HUES48 (cell line): ENCODE results near the gene NUTM2A.
"Not testable (repeated sequence)": the region's sequence is repeated elsewhere in the genome, so short reads cannot be mapped to it uniquely, and the experiment has no call there.

Experiments
- H3K27ac ChIP-seq: one replicate; pipeline ENCODE4 v1.7.0; 2013; ENCODE audit warnings: low read depth, low read length, inconsistent platforms
- H3K27me3 ChIP-seq: 2 replicates; pipeline ENCODE4 v1.6.1; 2013; ENCODE audit warnings: mild to moderate bottlenecking, low read length; ENCODE audit not compliant: control insufficient read depth, insufficient read depth
- H3K36me3 ChIP-seq: 2 replicates; pipeline ENCODE4 v1.6.1; 2013; ENCODE audit warnings: low read length; ENCODE audit not compliant: control insufficient read depth, insufficient read depth
- H3K4me1 ChIP-seq: 2 replicates; pipeline ENCODE4 v1.6.1; 2013; ENCODE audit warnings: mild to moderate bottlenecking, low read length; ENCODE audit not compliant: control insufficient read depth, insufficient read depth
- H3K4me3 ChIP-seq: 2 replicates; pipeline ENCODE4 v1.5.1; 2013; ENCODE audit warnings: mild to moderate bottlenecking, low read depth, low read length
- H3K9ac ChIP-seq: 2 replicates; pipeline ENCODE4 v1.6.1; 2013; ENCODE audit warnings: mild to moderate bottlenecking, low read depth, low read length, moderate library complexity
- H3K9me3 ChIP-seq: 2 replicates; pipeline ENCODE4 v1.6.1; 2013; ENCODE audit warnings: low read length; ENCODE audit not compliant: control insufficient read depth, insufficient read depth

Gene NUTM2A

GRCh38 chr10:87248818-87249353, 23.6 kb downstream of the NUTM2A start:
- H3K27ac ChIP-seq, H3K36me3 ChIP-seq, H3K9me3 ChIP-seq, H3K4me3 ChIP-seq, H3K9ac ChIP-seq, H3K27me3 ChIP-seq, H3K4me1 ChIP-seq: not testable (repeated sequence)

GRCh38 chr10:87280749-87281392, 55.6 kb downstream of the NUTM2A start:
- H3K27ac ChIP-seq, H3K36me3 ChIP-seq, H3K4me1 ChIP-seq, H3K9ac ChIP-seq, H3K9me3 ChIP-seq, H3K27me3 ChIP-seq, H3K4me3 ChIP-seq: not testable (repeated sequence)
